Large intestine (tissue), 12 donors: ENCODE data around the gene FCSK. TPM values are rescaled to one million over a fixed set of nuclear protein-coding genes. Genes with fewer than 3 reads are reported as not detected.
A peak's percentile ranks its signal among the peaks of the same experiment; 100 is the strongest.
"Not testable (repeated sequence)": the region's sequence is repeated elsewhere in the genome, so short reads cannot be mapped to it uniquely, and the experiment has no call there.

Experiments used
- DNase-seq, 2 donors: peaks; one replicate each; pipeline versions ENCODE4 v3.0.0 to v3.0.0-alpha.2; 2013
- H3K27ac ChIP-seq: one replicate; pipeline ENCODE4 v1.5.1; 2013; ENCODE audit warnings: low read length
- H3K27me3 ChIP-seq: 2 replicates; pipeline ENCODE4 v1.6.1; 2013; ENCODE audit warnings: low read length; ENCODE audit not compliant: control insufficient read depth, insufficient read depth
- H3K36me3 ChIP-seq: 2 replicates; pipeline ENCODE4 v1.6.1; 2013; ENCODE audit warnings: low read length; ENCODE audit not compliant: control insufficient read depth, insufficient read depth
- H3K4me1 ChIP-seq: one replicate; pipeline ENCODE4 v1.6.1; 2013; ENCODE audit warnings: low read length; ENCODE audit not compliant: control insufficient read depth, insufficient read depth
- H3K4me3 ChIP-seq: one replicate; pipeline ENCODE4 v1.5.1; 2013; ENCODE audit warnings: low read length
- H3K9me3 ChIP-seq: one replicate; pipeline ENCODE4 v1.6.1; 2013; ENCODE audit warnings: mild to moderate bottlenecking, low read depth, low read length, moderate library complexity; ENCODE audit not compliant: control insufficient read depth
- WGBS: methylation state at CpG from one replicate; pipeline ENCODE4 v1.1.5; 2013; ENCODE audit warnings: low lambda C conversion rate; ENCODE audit not compliant: insufficient coverage; 5-methylcytosine and 5-hydroxymethylcytosine counted together
- long read RNA-seq, 11 donors: transcript quantifications; one replicate each; lab custom pipeline, GENCODE V29; 2026
- polyA plus RNA-seq: library from polyadenylated mRNA; unstranded; fragments of 120-200 nt; gene quantifications from one replicate; pipeline ENCODE4 v1.2.1, GENCODE V29; 2013

The FCSK gene
- polyA plus RNA-seq, result 38.0 TPM
- long read RNA-seq, donor 1, partial matches to known transcripts, result 19 of 19 reads
- long read RNA-seq, donor 1, other reads (novel, unspliced or antisense), result 0 of 19 reads
- long read RNA-seq, donor 2, partial matches to known transcripts, result 12 of 13 reads
- long read RNA-seq, donor 2, other reads (novel, unspliced or antisense), result 0 of 13 reads
- long read RNA-seq, donor 3, result 0 reads
- long read RNA-seq, donor 4, result 0 reads
- long read RNA-seq, donor 5, result 0 reads
- long read RNA-seq, donor 6, partial matches to known transcripts, result 9 of 9 reads
- long read RNA-seq, donor 6, other reads (novel, unspliced or antisense), result 0 of 9 reads
- long read RNA-seq, donor 7, result 0 reads
- long read RNA-seq, donor 8, full-length matches to known transcripts, result 2 of 8 reads
- long read RNA-seq, donor 8, partial matches to known transcripts, result 6 of 8 reads
- long read RNA-seq, donor 8, other reads (novel, unspliced or antisense), result 0 of 8 reads
- long read RNA-seq, donor 9, partial matches to known transcripts, result 17 of 17 reads
- long read RNA-seq, donor 9, other reads (novel, unspliced or antisense), result 0 of 17 reads
- long read RNA-seq, donor 10, full-length matches to known transcripts, result 3 of 8 reads
- long read RNA-seq, donor 10, partial matches to known transcripts, result 5 of 8 reads
- long read RNA-seq, donor 10, other reads (novel, unspliced or antisense), result 0 of 8 reads
- long read RNA-seq, donor 11, full-length matches to known transcripts, result 1 of 14 reads
- long read RNA-seq, donor 11, partial matches to known transcripts, result 13 of 14 reads
- long read RNA-seq, donor 11, other reads (novel, unspliced or antisense), result 0 of 14 reads

DNA sequence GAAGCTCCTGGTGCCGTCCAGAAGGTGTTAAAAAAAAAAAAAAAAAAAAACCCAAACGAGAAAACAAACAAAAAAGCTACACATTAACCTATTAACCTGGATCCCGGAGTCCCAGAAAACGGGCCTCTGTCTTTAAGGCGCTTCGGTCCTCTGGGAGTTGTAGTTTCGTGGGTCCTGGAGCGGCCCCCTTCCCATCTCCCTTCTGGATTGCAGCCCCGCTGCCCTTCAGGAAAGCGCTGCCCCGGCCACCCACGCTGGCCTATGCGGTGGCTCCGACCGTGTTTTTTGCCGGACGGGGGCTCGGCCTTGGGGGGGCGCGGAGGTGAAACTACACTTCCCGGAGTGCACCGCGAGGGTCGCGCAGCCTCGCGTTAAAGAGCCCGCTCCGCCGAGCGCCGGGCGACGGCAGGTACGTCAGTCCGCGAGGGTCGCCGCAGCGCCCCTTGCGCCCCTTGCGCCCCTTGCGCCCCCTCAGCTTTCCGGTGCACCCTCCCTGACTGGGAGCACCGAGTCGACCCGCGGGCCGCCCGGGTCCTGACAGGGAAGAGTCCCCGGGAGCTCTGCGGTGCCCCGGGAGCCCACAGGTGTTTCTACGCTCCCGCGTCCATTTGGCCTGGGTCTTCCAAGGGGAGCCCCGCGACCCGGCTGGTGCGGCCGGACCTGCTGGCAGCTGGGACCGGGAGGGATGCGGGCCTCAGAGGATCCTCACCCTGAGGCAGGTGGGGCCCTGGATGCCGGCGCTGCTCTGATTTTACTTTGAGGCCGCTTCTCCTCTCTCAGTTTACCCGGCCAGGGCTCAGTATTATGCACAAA, at the start of gene FCSK:
FCSK (plus strand) TSS at position 374 of the 813 bp plus-strand sequence. CDS start 8,596 bp downstream, outside the sequence.
- peak within 1 kb of the TSS; percentile 80 for H3K4me3 ChIP-seq
- H3K27ac ChIP-seq, result peak within 1 kb of the TSS; percentile 91
- H3K27me3 ChIP-seq, result no peaks in the 10 kb centered on the region
- DNase-seq, result peak in 1 of 2 donors; percentile 87
- no peaks in the 10 kb centered on the region for H3K36me3 ChIP-seq
- WGBS, result 0% methylated on average over 3 of the region's 67 CpGs
- H3K9me3 ChIP-seq, result peaks cover 7% of the 10 kb centered on the region
- H3K4me1 ChIP-seq, result peaks cover 24% of the 10 kb centered on the region

DNA sequence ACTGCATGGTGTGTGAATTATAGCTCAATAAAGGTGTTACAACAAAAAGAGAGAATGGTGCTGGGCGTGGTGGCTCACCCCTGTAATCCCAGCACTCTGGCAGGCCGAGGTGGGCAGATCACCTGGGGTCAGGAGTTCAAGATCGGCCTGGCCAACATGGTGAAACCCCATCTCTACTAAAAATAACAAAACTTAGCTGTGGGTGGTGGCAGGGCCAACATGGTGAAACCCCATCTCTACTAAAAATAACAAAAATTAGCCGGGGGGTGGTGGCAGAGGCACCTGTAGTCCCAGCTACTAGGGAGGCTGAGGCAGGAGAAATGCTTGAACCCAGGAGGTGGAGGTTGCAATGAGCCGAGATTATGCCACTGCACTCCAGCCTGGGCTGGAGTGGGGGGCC, 48.3 kb upstream of the FCSK start:
- Histone ChIP-seq H3K4me1 (peaks cover 13% of the 10 kb centered on the region), H3K36me3 (peaks cover 29% of the 10 kb centered on the region)
- H3K27ac ChIP-seq, DNase-seq, H3K27me3 ChIP-seq, H3K4me3 ChIP-seq, H3K9me3 ChIP-seq: not testable (repeated sequence)
- no CpG with 5 or more reads among the region's 5 CpGs for WGBS

DNA sequence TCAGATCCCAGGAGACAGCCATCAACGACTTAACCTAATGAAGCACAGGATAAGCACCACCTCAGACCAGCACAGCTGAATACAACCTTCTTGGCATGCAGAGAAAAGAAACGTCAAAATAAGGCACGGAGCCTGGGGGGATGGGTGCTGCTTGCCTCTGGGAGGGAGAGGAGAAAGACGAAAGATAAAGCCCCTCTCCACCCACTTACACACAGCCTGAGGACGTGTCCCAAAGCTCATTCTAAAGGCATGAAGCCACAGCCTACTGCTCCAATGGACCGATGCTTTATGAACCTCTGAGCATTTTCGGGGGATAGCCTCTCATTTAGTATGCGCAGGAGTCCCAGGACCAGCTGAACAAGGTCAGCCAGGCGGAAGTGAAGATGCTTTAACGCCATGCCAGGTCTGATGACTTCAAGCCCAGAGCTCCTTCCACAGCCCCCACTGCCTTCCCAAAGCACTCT, 46.6 kb upstream of the FCSK start:
- H3K36me3 ChIP-seq, result peaks cover 38% of the 10 kb centered on the region
- no peak overlapping the region for H3K4me3 ChIP-seq
- no peak overlapping the region for H3K27ac ChIP-seq
- no peaks in the 10 kb centered on the region for H3K9me3 ChIP-seq
- no peak for DNase-seq
- no peaks in the 10 kb centered on the region for H3K27me3 ChIP-seq
- peaks cover 13% of the 10 kb centered on the region for H3K4me1 ChIP-seq
- WGBS, result no CpG with 5 or more reads among the region's 10 CpGs

DNA sequence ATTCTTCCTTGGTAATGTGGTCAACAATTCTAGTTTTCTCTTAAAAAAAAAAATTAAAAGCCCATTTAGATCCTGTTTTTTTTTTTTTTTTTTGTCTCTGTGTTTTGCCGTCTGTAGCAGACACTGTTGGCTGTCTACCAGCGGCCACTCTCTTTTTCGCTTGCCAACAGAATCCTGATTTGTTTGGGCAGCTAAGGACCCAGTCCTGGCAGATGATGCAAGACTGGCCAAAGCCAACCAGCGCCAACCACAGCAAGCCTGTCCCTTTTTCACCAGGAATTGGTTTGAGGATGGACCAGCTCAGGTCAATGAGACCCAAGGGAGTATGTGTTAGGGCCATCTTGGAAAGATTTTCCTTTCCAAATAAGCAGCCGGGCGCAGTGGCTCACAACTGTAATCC, 43.7 kb upstream of the FCSK start:
- H3K27me3 ChIP-seq, result no peaks in the 10 kb centered on the region
- no peak overlapping the region for H3K4me3 ChIP-seq
- H3K4me1 ChIP-seq, result peaks cover 19% of the 10 kb centered on the region
- H3K36me3 ChIP-seq, result peaks cover 32% of the 10 kb centered on the region
- H3K27ac ChIP-seq, result no peak overlapping the region
- no CpG with 5 or more reads among the region's 6 CpGs for WGBS
- no peaks in the 10 kb centered on the region for H3K9me3 ChIP-seq
- no peak for DNase-seq

DNA sequence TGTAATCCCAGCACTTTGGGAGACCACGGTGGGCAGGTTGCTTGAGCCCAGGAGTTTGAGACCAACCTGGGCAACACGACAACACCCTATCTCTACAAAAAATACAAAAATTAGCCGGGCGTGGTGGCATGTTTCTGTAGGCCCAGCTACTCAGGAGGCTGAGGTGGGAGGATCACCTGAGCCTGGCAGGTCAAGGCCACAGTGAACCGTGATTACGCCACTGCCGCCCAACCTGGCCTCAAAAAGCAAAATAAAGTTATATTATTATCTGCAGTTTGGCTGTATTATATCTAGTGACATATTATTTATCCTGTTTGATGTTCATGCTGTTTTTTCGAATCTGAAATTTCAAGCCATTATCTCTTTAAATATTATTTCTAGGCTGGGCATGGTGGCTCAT, 42.0 kb upstream of the FCSK start:
- no peak overlapping the region for H3K4me3 ChIP-seq
- H3K9me3 ChIP-seq, result no peaks in the 10 kb centered on the region
- no peaks in the 10 kb centered on the region for H3K27me3 ChIP-seq
- peaks cover 31% of the 10 kb centered on the region for H3K4me1 ChIP-seq
- H3K27ac ChIP-seq, result no peak overlapping the region
- no peak for DNase-seq
- WGBS, result no CpG with 5 or more reads among the region's 8 CpGs
- H3K36me3 ChIP-seq, result peaks cover 25% of the 10 kb centered on the region

DNA sequence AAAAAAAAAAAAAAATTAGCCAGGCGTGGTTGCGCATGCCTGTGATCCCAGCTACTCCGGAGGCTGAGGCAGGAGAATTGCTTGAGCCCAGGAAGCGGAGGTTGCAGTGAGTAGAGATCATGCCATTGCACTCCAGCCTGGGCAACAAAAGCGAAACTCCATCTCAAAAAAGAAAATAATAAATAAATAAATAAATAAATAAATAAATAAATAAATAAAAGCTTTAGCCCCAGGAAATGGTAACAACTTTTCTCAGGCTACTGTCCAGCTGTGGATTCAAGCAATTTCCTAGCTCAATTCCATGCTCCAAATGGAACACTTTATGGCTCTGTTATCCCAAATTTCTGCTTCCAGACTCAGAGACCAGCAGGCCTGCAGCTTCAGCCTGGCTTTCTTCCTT, 40.8 kb upstream of the FCSK start:
- peaks cover 18% of the 10 kb centered on the region for H3K36me3 ChIP-seq
- no CpG with 5 or more reads among the region's 5 CpGs for WGBS
- not testable (repeated sequence) for H3K4me3 ChIP-seq, H3K27ac ChIP-seq, H3K27me3 ChIP-seq, H3K9me3 ChIP-seq, DNase-seq
- H3K4me1 ChIP-seq, result peaks cover 24% of the 10 kb centered on the region

DNA sequence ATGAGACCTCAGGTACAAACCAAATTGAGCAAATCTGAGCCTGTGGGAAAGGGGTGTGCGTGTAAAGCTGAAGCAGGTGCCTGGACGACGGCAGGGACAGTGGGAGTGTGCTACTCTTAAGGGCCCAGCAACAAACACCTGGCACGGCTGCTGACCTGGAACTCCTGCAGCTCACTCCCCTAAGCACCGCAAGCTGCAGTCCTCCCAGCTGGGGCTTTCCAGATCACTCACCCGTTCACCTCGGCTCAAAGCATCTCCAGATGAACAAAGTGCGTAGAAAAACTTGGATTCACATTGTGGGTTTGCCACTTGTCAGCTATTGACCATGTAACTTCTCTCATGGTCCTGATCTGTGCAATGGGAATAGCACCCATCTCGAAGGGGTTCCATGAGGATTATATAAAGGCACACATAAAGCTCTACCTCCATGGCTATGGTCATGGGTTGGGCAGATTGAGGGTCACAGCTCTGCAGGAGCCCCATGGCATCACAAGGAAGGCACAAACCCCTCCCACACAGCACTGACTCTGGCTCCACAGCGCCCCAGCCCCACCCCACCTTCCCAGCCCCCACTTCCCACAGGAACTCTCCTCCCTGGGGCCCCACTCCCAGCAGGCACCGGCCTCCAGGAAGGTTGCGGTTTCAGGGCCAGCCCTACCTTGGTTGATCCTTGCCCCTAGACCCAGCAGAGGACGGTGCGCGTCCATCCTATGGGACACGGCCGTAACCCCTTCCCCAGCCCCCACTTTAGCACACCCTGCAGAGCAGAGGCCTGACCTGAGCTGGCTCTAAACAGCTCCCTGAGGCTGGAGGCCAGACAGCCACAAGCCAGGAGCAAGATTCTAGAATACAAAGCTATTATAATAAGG, 37.4 kb upstream of the FCSK start:
- Histone ChIP-seq H3K4me3 (peak overlapping the region; percentile 65), H3K4me1 (peaks cover 57% of the 10 kb centered on the region), H3K9me3 (no peaks in the 10 kb centered on the region), H3K27me3 (no peaks in the 10 kb centered on the region), H3K36me3 (peaks cover 22% of the 10 kb centered on the region), H3K27ac (peak overlapping the region; percentile 97)
- no CpG with 5 or more reads among the region's 17 CpGs for WGBS
- peak; percentile 89 to 94 for DNase-seq

DNA sequence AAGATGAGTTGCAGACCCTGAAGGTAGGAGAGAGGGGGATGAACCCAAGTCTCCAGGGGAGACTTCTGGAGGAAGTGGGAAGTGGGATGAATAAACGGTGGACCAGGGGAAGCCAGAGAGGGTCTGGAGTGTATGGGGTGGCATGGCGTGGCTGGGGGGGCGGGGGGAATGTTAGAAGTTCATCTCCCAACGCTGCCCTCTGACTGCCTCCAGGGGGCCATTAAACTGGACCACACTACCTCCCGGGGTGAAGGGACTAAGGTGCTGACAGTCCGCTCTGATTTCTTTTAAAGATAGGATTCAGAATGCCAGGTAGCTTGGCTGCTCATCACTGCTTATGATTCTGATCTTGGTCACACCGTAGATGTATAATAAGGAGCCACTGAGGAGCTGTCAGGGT, 36.7 kb upstream of the FCSK start:
- no peaks in the 10 kb centered on the region for H3K9me3 ChIP-seq
- DNase-seq, result no peak
- peak overlapping the region; percentile 65 for H3K4me3 ChIP-seq
- peak overlapping the region; percentile 97 for H3K27ac ChIP-seq
- peaks cover 63% of the 10 kb centered on the region for H3K4me1 ChIP-seq
- WGBS, result no CpG with 5 or more reads among the region's 7 CpGs
- H3K27me3 ChIP-seq, result no peaks in the 10 kb centered on the region
- H3K36me3 ChIP-seq, result peaks cover 23% of the 10 kb centered on the region

DNA sequence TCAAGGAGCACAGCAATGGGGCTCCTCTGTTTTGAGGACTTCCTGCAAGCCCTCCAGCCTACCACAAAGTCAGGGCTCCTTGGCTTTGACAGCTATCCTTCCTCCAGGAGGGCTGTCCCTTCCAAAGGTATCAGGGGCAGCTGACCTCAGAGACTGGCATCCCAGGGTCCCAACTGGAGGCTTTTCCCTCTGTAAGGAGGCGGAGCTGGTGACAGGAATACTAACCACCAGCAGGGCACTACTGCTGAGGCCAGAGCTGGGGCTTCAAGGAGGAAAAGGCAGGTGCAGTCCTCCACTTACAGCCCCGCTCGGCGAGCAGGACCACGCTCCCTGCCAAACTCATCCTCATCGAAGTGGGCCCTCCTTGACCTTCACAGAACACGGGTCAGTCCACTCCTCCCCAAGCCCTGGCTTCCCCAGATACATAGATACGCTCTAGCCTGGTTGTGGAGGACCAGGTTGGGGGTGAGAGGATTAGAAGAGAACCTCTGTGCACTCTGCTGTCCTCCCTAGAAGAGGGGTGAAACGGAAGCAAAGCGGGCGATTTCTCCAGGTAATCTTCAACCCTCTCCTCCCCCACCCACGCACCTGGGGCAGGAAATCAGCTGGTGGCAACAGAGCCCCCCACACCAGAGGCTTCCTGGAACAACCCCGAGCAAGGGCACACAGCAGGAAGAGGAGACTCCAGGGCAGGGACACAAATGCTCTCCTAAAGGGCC, 36.0 kb upstream of the FCSK start:
- Histone ChIP-seq H3K4me1 (peaks cover 71% of the 10 kb centered on the region), H3K27me3 (no peaks in the 10 kb centered on the region), H3K36me3 (peaks cover 26% of the 10 kb centered on the region), H3K4me3 (peak overlapping the region; percentile 65), H3K9me3 (no peaks in the 10 kb centered on the region), H3K27ac (peak overlapping the region; percentile 97)
- peak in 1 of 2 donors; percentile 62 for DNase-seq
- WGBS, result no CpG with 5 or more reads among the region's 13 CpGs
